ENCODE data around the gene CASP7.

Gene CASP7

GRCh38 chr10:113679463-113680189 is at the start of gene CASP7:
Gene CASP7 (plus strand): TSS chr10:113679912. CDS start chr10:113697494, 17,582 bp downstream.
- Mint-ChIP-seq H3K4me3 (peak within 1 kb of the TSS; percentile 96), H3K27ac (peak within 1 kb of the TSS; percentile 94), H3K4me1 (peaks cover 45% of the 10 kb centered on the region), H3K36me3 (ENCODE audit: low read depth) (peaks cover 18% of the 10 kb centered on the region), H3K9me3 (peaks cover 7% of the 10 kb centered on the region), H3K27me3 (no peaks in the 10 kb centered on the region)
- ATAC-seq (peak; percentile 90), DNase-seq (peak; percentile 84)

- DNase-seq (no peak), ATAC-seq (no peak)
- H3K27me3 Mint-ChIP-seq: peaks cover 6% of the 10 kb centered on the region
- H3K36me3 Mint-ChIP-seq (ENCODE audit: low read depth): no peaks in the 10 kb centered on the region
- H3K27ac Mint-ChIP-seq: no peak overlapping the region
- no peak overlapping the region for H3K4me3 Mint-ChIP-seq
- H3K4me1 Mint-ChIP-seq: no peaks in the 10 kb centered on the region
- no peaks in the 10 kb centered on the region for H3K9me3 Mint-ChIP-seq
These were observed 48.7 kb upstream of the CASP7 start for GRCh38 chr10:113630929-113631533.

- no peaks in the 10 kb centered on the region for H3K4me1 Mint-ChIP-seq
- H3K36me3 Mint-ChIP-seq (ENCODE audit: low read depth): no peaks in the 10 kb centered on the region
- no peak for DNase-seq
- H3K9me3 Mint-ChIP-seq: no peaks in the 10 kb centered on the region
- no peak overlapping the region for H3K4me3 Mint-ChIP-seq
- H3K27ac Mint-ChIP-seq: no peak overlapping the region
- ATAC-seq: no peak
- H3K27me3 Mint-ChIP-seq: peaks cover 8% of the 10 kb centered on the region
These were observed 47.9 kb upstream of the CASP7 start for GRCh38 chr10:113631684-113632367.

- Mint-ChIP-seq H3K4me3 (no peak overlapping the region), H3K27me3 (peaks cover 34% of the 10 kb centered on the region), H3K36me3 (ENCODE audit: low read depth) (no peaks in the 10 kb centered on the region), H3K9me3 (no peaks in the 10 kb centered on the region), H3K27ac (no peak overlapping the region), H3K4me1 (peaks cover 9% of the 10 kb centered on the region)
- no peak for DNase-seq
- no peak for ATAC-seq
These were observed 39.7 kb upstream of the CASP7 start for GRCh38 chr10:113639966-113640365.

- Mint-ChIP-seq H3K27ac (no peak overlapping the region), H3K27me3 (peaks cover 33% of the 10 kb centered on the region), H3K4me1 (peaks cover 9% of the 10 kb centered on the region), H3K9me3 (no peaks in the 10 kb centered on the region), H3K4me3 (no peak overlapping the region), H3K36me3 (ENCODE audit: low read depth) (no peaks in the 10 kb centered on the region)
- ATAC-seq: no peak
- no peak for DNase-seq
These were observed 38.0 kb upstream of the CASP7 start for GRCh38 chr10:113641702-113642101.

GRCh38 chr10:113643183-113643582 is 36.5 kb upstream of the CASP7 start:
- H3K27ac Mint-ChIP-seq: no peak overlapping the region

GRCh38 chr10:113644185-113645120 is 35.3 kb upstream of the CASP7 start:
- no peak for DNase-seq
- ATAC-seq: peak; percentile 95
- H3K4me1 Mint-ChIP-seq: peaks cover 9% of the 10 kb centered on the region
- H3K4me3 Mint-ChIP-seq: no peak overlapping the region
- H3K27ac Mint-ChIP-seq: no peak overlapping the region
- no peaks in the 10 kb centered on the region for H3K36me3 Mint-ChIP-seq (ENCODE audit: low read depth)
- H3K9me3 Mint-ChIP-seq: no peaks in the 10 kb centered on the region
- H3K27me3 Mint-ChIP-seq: peaks cover 43% of the 10 kb centered on the region

More at GRCh38 chr10:113643183-113643582, 36.5 kb upstream of the CASP7 start:
- ATAC-seq (no peak), DNase-seq (no peak)
- Mint-ChIP-seq H3K9me3 (no peaks in the 10 kb centered on the region), H3K4me3 (no peak overlapping the region), H3K36me3 (ENCODE audit: low read depth) (no peaks in the 10 kb centered on the region), H3K27me3 (peaks cover 43% of the 10 kb centered on the region), H3K4me1 (peaks cover 9% of the 10 kb centered on the region)

GRCh38 chr10:113646336-113647201 is 33.1 kb upstream of the CASP7 start:
- H3K4me1 Mint-ChIP-seq: peaks cover 9% of the 10 kb centered on the region
- no peaks in the 10 kb centered on the region for H3K36me3 Mint-ChIP-seq (ENCODE audit: low read depth)
- DNase-seq (no peak), ATAC-seq (no peak)
- no peak overlapping the region for H3K27ac Mint-ChIP-seq
- no peak overlapping the region for H3K4me3 Mint-ChIP-seq
- no peaks in the 10 kb centered on the region for H3K9me3 Mint-ChIP-seq
- peaks cover 35% of the 10 kb centered on the region for H3K27me3 Mint-ChIP-seq

- peaks cover 9% of the 10 kb centered on the region for H3K4me1 Mint-ChIP-seq
- H3K36me3 Mint-ChIP-seq (ENCODE audit: low read depth): no peaks in the 10 kb centered on the region
- peaks cover 31% of the 10 kb centered on the region for H3K27me3 Mint-ChIP-seq
- DNase-seq (no peak), ATAC-seq (no peak)
- H3K9me3 Mint-ChIP-seq: no peaks in the 10 kb centered on the region
- H3K4me3 Mint-ChIP-seq: no peak overlapping the region
- no peak overlapping the region for H3K27ac Mint-ChIP-seq
These were observed 31.9 kb upstream of the CASP7 start for GRCh38 chr10:113647812-113648211.

GRCh38 chr10:113648478-113648877 is 31.2 kb upstream of the CASP7 start:
- ATAC-seq (no peak), DNase-seq (no peak)
- Mint-ChIP-seq H3K36me3 (ENCODE audit: low read depth) (no peaks in the 10 kb centered on the region), H3K4me3 (no peak overlapping the region), H3K27me3 (peaks cover 30% of the 10 kb centered on the region), H3K27ac (no peak overlapping the region), H3K4me1 (peaks cover 9% of the 10 kb centered on the region), H3K9me3 (no peaks in the 10 kb centered on the region)

GRCh38 chr10:113650172-113650571 is 29.5 kb upstream of the CASP7 start:
- DNase-seq (no peak), ATAC-seq (no peak)
- Mint-ChIP-seq H3K4me3 (no peak overlapping the region), H3K27ac (no peak overlapping the region), H3K27me3 (peaks cover 39% of the 10 kb centered on the region), H3K4me1 (no peaks in the 10 kb centered on the region), H3K9me3 (no peaks in the 10 kb centered on the region), H3K36me3 (ENCODE audit: low read depth) (no peaks in the 10 kb centered on the region)

- Mint-ChIP-seq H3K27me3 (peaks cover 41% of the 10 kb centered on the region), H3K4me3 (no peak overlapping the region), H3K9me3 (no peaks in the 10 kb centered on the region), H3K4me1 (no peaks in the 10 kb centered on the region), H3K27ac (no peak overlapping the region), H3K36me3 (ENCODE audit: low read depth) (no peaks in the 10 kb centered on the region)
- ATAC-seq (no peak), DNase-seq (no peak)
These were observed 28.7 kb upstream of the CASP7 start for GRCh38 chr10:113651021-113651420.

- Mint-ChIP-seq H3K27me3 (peaks cover 36% of the 10 kb centered on the region), H3K9me3 (no peaks in the 10 kb centered on the region), H3K4me3 (no peak overlapping the region), H3K27ac (no peak overlapping the region), H3K36me3 (ENCODE audit: low read depth) (no peaks in the 10 kb centered on the region), H3K4me1 (no peaks in the 10 kb centered on the region)
- no peak for ATAC-seq
- DNase-seq: no peak
These were observed 27.8 kb upstream of the CASP7 start for GRCh38 chr10:113651898-113652297.
